Keratinocyte (primary cell): ENCODE data around the gene CFAP45. TPM values are rescaled to one million over a fixed set of nuclear protein-coding genes. Genes with fewer than 3 reads are reported as not detected.
"Not testable (repeated sequence)": the region's sequence is repeated elsewhere in the genome, so short reads cannot be mapped to it uniquely, and the experiment has no call there.

Source experiments
- DNase-seq: peaks from one replicate; pipeline ENCODE4 v3.0.0-alpha.2; 2011; ENCODE audit warnings: low read depth, missing footprints, low spot score
- FAIRE-seq: peaks from 2 replicates; lab custom pipeline; 2011; peaks lifted over from hg19 to GRCh38; lab: Jason Lieb, UNC
- H2AFZ ChIP-seq: 2 replicates; pipeline ENCODE4 v1.6.0; 2012; ENCODE audit warnings: low read length, control low read depth, inconsistent platforms; ENCODE audit not compliant: control insufficient read depth
- H3K27ac ChIP-seq: 2 replicates; pipeline ENCODE4 v1.5.1; 2011; ENCODE audit warnings: low read length; ENCODE audit not compliant: control insufficient read depth, insufficient read depth
- H3K27me3 ChIP-seq: 3 replicates; pipeline ENCODE4 v1.6.0; 2011; ENCODE audit warnings: low read length; ENCODE audit not compliant: control insufficient read depth, insufficient read depth; ENCODE audit errors: extremely low read depth
- H3K36me3 ChIP-seq, 2 experiments: 2 replicates in 1 of 2; 3 replicates in 1 of 2; pipeline ENCODE4 v1.5.1; 2011; ENCODE audit warnings: low read length in 2 of 2, mild to moderate bottlenecking in 1 of 2; ENCODE audit not compliant: control insufficient read depth in 2 of 2, insufficient read depth in 2 of 2; ENCODE audit errors: extremely low read depth in 1 of 2
- H3K4me1 ChIP-seq: 3 replicates; pipeline ENCODE4 v1.5.1; 2011; ENCODE audit warnings: low read length; ENCODE audit not compliant: control insufficient read depth, insufficient read depth; ENCODE audit errors: extremely low read depth
- H3K4me2 ChIP-seq: 3 replicates; pipeline ENCODE4 v1.6.0; 2011; ENCODE audit warnings: low read depth, low read length; ENCODE audit not compliant: control insufficient read depth, insufficient read depth; ENCODE audit errors: extremely low read depth
- H3K4me3 ChIP-seq, 3 experiments: fragments of 200-600 bp in 1 of 3; sonication (generic) in 1 of 3; 2 replicates in 2 of 3; 3 replicates in 1 of 3; pipeline ENCODE4 v1.5.1; 2011 to 2016; ENCODE audit warnings: low read length in 3 of 3, mild to moderate bottlenecking in 3 of 3, control low read depth in 2 of 3, inconsistent platforms in 1 of 3, low read depth in 1 of 3, mixed read lengths in 1 of 3, mixed run types in 1 of 3, moderate library complexity in 1 of 3; ENCODE audit not compliant: control insufficient read depth in 2 of 3, insufficient read depth in 2 of 3; ENCODE audit errors: extremely low read depth in 1 of 3
- H3K79me2 ChIP-seq: 2 replicates; pipeline ENCODE4 v1.6.0; 2012; ENCODE audit warnings: low read length; ENCODE audit not compliant: control insufficient read depth, insufficient read depth
- H3K9ac ChIP-seq: 3 replicates; pipeline ENCODE4 v1.6.0; 2011; ENCODE audit warnings: low read length; ENCODE audit not compliant: control insufficient read depth, insufficient read depth; ENCODE audit errors: extremely low read depth
- H3K9me1 ChIP-seq: 3 replicates; pipeline ENCODE4 v1.6.0; 2011; ENCODE audit warnings: low read length; ENCODE audit not compliant: control insufficient read depth, insufficient read depth; ENCODE audit errors: extremely low read depth
- H3K9me3 ChIP-seq: 2 replicates; pipeline ENCODE4 v1.5.1; 2012; ENCODE audit warnings: low read depth, low read length; ENCODE audit not compliant: control insufficient read depth
- H4K20me1 ChIP-seq: 3 replicates; pipeline ENCODE4 v1.6.0; 2011; ENCODE audit warnings: low read length; ENCODE audit not compliant: control insufficient read depth, insufficient read depth; ENCODE audit errors: extremely low read depth
- EZH2 ChIP-seq: IDR thresholded peaks from one replicate; pipeline ENCODE4 v1.6.1; 2012; ENCODE audit warnings: inconsistent platforms, mild to moderate bottlenecking, low read length, moderate library complexity
- dilution Hi-C: fragments of 300-500 bp; cut with MboI; formaldehyde crosslinking; loops from one replicate; pipeline ENCODE4 v1.7.0; 2020; ENCODE audit warnings: low sequenced_read_pairs; ENCODE audit not compliant: extremely low pct_ligation_motif_present
- polyA plus RNA-seq, 5 experiments: library from polyadenylated mRNA; depleted of rRNA in 3 of 5; stranded (reverse) in 3 of 5; stranded (forward) in 1 of 5; unstranded in 1 of 5; fragments of >200 nt; gene quantifications; 1 replicate in 1 of 5; 2 replicates in 3 of 5; 3 replicates in 1 of 5; pipeline versions ENCODE4 v1.2.1 to v1.2.3, GENCODE V29; 2011 to 2012; ENCODE audit warnings: missing spikeins in 2 of 5, low read depth in 1 of 5, low replicate concordance in 1 of 5
- TF ChIP-seq, protein P1 (sequence below), 3 experiments: IDR thresholded peaks in 1 of 3; conservative IDR thresholded peaks in 1 of 3; optimal IDR thresholded peaks in 1 of 3; 2 replicates in 2 of 3; 3 replicates in 1 of 3; pipeline versions ENCODE3 to v1.5.1; 2011; ENCODE audit warnings: low read length in 3 of 3, mild to moderate bottlenecking in 3 of 3, moderate library complexity in 2 of 3, control low read depth in 1 of 3, inconsistent platforms in 1 of 3; ENCODE audit not compliant: insufficient read depth in 2 of 3; ENCODE audit errors: extremely low read depth in 1 of 3

CFAP45 gene
- polyA plus RNA-seq, 1 donor (not counting 4 experiments of a cell fraction or from before 2014, with no cell fraction given): 2.3 TPM

- peak; percentile 9 for FAIRE-seq
- Histone ChIP-seq H3K27me3 (no peaks in the 10 kb centered on the region), H3K9me3 (no peaks in the 10 kb centered on the region), H3K4me2 (no peak overlapping the region), H3K36me3 (no peaks in the 10 kb centered on the region), H3K9me1 (no peaks in the 10 kb centered on the region), H3K9ac (no peak overlapping the region), H3K79me2 (no peaks in the 10 kb centered on the region), H4K20me1 (no peaks in the 10 kb centered on the region), H3K4me1 (peaks cover 23% of the 10 kb centered on the region), H2AFZ (no peak overlapping the region), H3K4me3 (no peak overlapping the region), H3K27ac (no peak overlapping the region)
- dilution Hi-C loops: no loop called here
- no peak for DNase-seq
- no peak for TF ChIP-seq EZH2
- TF ChIP-seq, protein P1, sequence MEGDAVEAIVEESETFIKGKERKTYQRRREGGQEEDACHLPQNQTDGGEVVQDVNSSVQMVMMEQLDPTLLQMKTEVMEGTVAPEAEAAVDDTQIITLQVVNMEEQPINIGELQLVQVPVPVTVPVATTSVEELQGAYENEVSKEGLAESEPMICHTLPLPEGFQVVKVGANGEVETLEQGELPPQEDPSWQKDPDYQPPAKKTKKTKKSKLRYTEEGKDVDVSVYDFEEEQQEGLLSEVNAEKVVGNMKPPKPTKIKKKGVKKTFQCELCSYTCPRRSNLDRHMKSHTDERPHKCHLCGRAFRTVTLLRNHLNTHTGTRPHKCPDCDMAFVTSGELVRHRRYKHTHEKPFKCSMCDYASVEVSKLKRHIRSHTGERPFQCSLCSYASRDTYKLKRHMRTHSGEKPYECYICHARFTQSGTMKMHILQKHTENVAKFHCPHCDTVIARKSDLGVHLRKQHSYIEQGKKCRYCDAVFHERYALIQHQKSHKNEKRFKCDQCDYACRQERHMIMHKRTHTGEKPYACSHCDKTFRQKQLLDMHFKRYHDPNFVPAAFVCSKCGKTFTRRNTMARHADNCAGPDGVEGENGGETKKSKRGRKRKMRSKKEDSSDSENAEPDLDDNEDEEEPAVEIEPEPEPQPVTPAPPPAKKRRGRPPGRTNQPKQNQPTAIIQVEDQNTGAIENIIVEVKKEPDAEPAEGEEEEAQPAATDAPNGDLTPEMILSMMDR (optimal IDR thresholded peaks at IDR 0.05 in 1 of 3, IDR thresholded peaks at IDR 0.05 in 1 of 3, conservative IDR thresholded peaks at IDR 0.05 in 1 of 3; ENCODE audit: extremely low read depth in 1 of 3, insufficient read depth in 2 of 3, low read length in 3 of 3): no peak
Measured at GRCh38 chr1:159906960-159907359, 7.0 kb upstream of the CFAP45 start.

- H2AFZ ChIP-seq, H3K9ac ChIP-seq, DNase-seq, H3K9me1 ChIP-seq, H3K27ac ChIP-seq, H3K27me3 ChIP-seq, H3K36me3 ChIP-seq, dilution Hi-C loops, H3K9me3 ChIP-seq, H3K79me2 ChIP-seq, H4K20me1 ChIP-seq, H3K4me2 ChIP-seq, H3K4me3 ChIP-seq, FAIRE-seq: not testable (repeated sequence)
- H3K4me1 ChIP-seq: peaks cover 14% of the 10 kb centered on the region
Measured at GRCh38 chr1:159904036-159904435, 4.1 kb upstream of the CFAP45 start.

DNA sequence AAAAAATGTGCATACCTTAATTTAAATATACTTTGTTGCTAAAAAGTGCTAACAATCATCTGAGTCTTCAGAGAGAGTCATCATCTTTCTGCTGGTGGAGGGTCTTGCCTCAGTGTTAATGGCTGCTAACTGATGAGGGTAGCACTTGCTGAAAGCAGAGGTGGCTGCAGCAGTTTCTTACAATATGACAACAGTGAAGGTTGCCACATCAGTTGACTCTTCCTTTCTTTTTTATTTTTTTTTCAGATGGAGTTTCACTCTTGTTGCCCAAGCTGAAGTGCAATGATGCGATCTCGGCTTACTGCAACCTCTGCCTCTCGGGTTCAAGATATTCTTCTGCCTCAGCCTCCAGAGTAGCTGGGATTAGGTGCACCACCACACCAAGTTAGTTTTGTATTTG is 2.6 kb upstream of the CFAP45 start:
- TF ChIP-seq, protein P1 (optimal IDR thresholded peaks at IDR 0.05 in 1 of 3, IDR thresholded peaks at IDR 0.05 in 1 of 3, conservative IDR thresholded peaks at IDR 0.05 in 1 of 3; ENCODE audit: extremely low read depth in 1 of 3, insufficient read depth in 2 of 3, low read length in 3 of 3): no peak
- no peak for TF ChIP-seq EZH2
- FAIRE-seq: no peak
- H3K9ac ChIP-seq: no peak overlapping the region
- H3K27ac ChIP-seq: no peak overlapping the region
- no peaks in the 10 kb centered on the region for H3K79me2 ChIP-seq
- no peaks in the 10 kb centered on the region for H4K20me1 ChIP-seq
- no peak for DNase-seq
- H3K36me3 ChIP-seq: no peaks in the 10 kb centered on the region
- H3K9me3 ChIP-seq: no peaks in the 10 kb centered on the region
- no peak overlapping the region for H3K4me3 ChIP-seq
- no peak overlapping the region for H2AFZ ChIP-seq
- H3K9me1 ChIP-seq: no peaks in the 10 kb centered on the region
- H3K27me3 ChIP-seq: no peaks in the 10 kb centered on the region
- H3K4me1 ChIP-seq: peaks cover 14% of the 10 kb centered on the region
- no peak overlapping the region for H3K4me2 ChIP-seq
- dilution Hi-C loops: no loop called here
